OCI-LY7 (cell line): ENCODE results near the gene RBKS. TPM values are rescaled to one million over a fixed set of nuclear protein-coding genes. Genes with fewer than 3 reads are reported as not detected.

Source experiments
- BruUV-seq: library from RNA; stranded (reverse); fragments of 400-500 nt; replicated peaks from 2 replicates; lab custom pipeline; 2021; lab: Mats Ljungman, UMichigan
- CTCF ChIA-PET: fragments of 300-600 bp; sonication (Branson Sonifier 250); formaldehyde crosslinking; loops from one replicate; lab custom pipeline; 2022; ENCODE audit warnings: antibody characterized with exemption; ENCODE audit not compliant: unreplicated experiment; lab: Charles Lee
- POLR2A ChIA-PET: fragments of 300-600 bp; sonication (Branson Sonifier 250); formaldehyde crosslinking; loops from one replicate; lab custom pipeline; 2022; ENCODE audit warnings: antibody characterized with exemption; lab: Charles Lee
- DNase-seq: peaks from one replicate; pipeline ENCODE4 v3.0.0-alpha.2; 2015; ENCODE audit warnings: low spot score
- H2AFZ ChIP-seq: fragments of 200-600 bp; sonication (generic), shearing (Covaris generic); 2 replicates; pipeline ENCODE4 v1.6.1; 2014; ENCODE audit warnings: mild to moderate bottlenecking, antibody characterized with exemption, low read length, moderate library complexity
- H3K27ac ChIP-seq: fragments of 200-600 bp; sonication (generic); 2 replicates; pipeline ENCODE4 v1.5.1; 2014; ENCODE audit warnings: mixed run types, low read depth, mild to moderate bottlenecking, moderate library complexity, low read length, inconsistent platforms; ENCODE audit not compliant: poor library complexity, severe bottlenecking
- H3K36me3 ChIP-seq: fragments of 200-600 bp; sonication (generic); 2 replicates; pipeline ENCODE4 v1.6.1; 2014; ENCODE audit warnings: mild to moderate bottlenecking, antibody characterized with exemption, low read length, moderate library complexity, mixed read lengths; ENCODE audit not compliant: insufficient read depth
- H3K4me1 ChIP-seq: fragments of 200-600 bp; sonication (generic); 2 replicates; pipeline ENCODE4 v1.5.1; 2014; ENCODE audit warnings: mild to moderate bottlenecking, low read length; ENCODE audit not compliant: insufficient read depth, poor library complexity, severe bottlenecking
- H3K4me2 ChIP-seq: fragments of 200-600 bp; sonication (generic); 2 replicates; pipeline ENCODE4 v1.6.1; 2014; ENCODE audit warnings: mild to moderate bottlenecking, low read length
- H3K4me3 ChIP-seq: fragments of 200-600 bp; sonication (generic); 2 replicates; pipeline ENCODE4 v1.5.1; 2014; ENCODE audit warnings: mild to moderate bottlenecking, low read depth, low read length; ENCODE audit not compliant: poor library complexity, severe bottlenecking
- H3K79me2 ChIP-seq: fragments of 200-600 bp; sonication (generic); 2 replicates; pipeline ENCODE4 v1.6.1; 2016; ENCODE audit warnings: low read depth, mild to moderate bottlenecking, low read length, moderate library complexity, mixed read lengths; ENCODE audit not compliant: insufficient read depth
- H3K9me2 ChIP-seq: fragments of 200-600 bp; sonication (generic); 2 replicates; pipeline ENCODE4 v1.6.1; 2016; ENCODE audit warnings: mild to moderate bottlenecking, low read length, mixed read lengths; ENCODE audit not compliant: insufficient read depth
- H3K9me3 ChIP-seq: fragments of 200-600 bp; sonication (generic); 2 replicates; pipeline ENCODE4 v1.6.1; 2014; ENCODE audit warnings: mild to moderate bottlenecking, mixed run types, low read length, mixed read lengths
- H4K20me1 ChIP-seq: fragments of 200-600 bp; sonication (generic); 2 replicates; pipeline ENCODE4 v1.6.1; 2014; ENCODE audit warnings: mild to moderate bottlenecking, antibody characterized with exemption, low read length, moderate library complexity, mixed read lengths; ENCODE audit not compliant: insufficient read depth
- EZH2phosphoT487 ChIP-seq: fragments of 200-600 bp; sonication (generic); IDR thresholded peaks from 2 replicates; pipeline ENCODE4 v1.6.1; 2018; ENCODE audit warnings: low read depth, borderline replicate concordance, mild to moderate bottlenecking, mixed run types, antibody characterized with exemption, low read length, moderate library complexity, mixed read lengths
- intact Hi-C: fragments of 100-400 bp; cut with micrococcal nuclease; formaldehyde crosslinking; loops from one replicate; pipeline ENCODE4 v1.10.0; 2022; ENCODE audit not compliant: unreplicated experiment
- total RNA-seq, 2 experiments: library from RNA; depleted of rRNA in 1 of 2; stranded (reverse); fragments of >200 nt in 1 of 2; shearing (Covaris generic) in 1 of 2; gene quantifications; 2 replicates each; pipeline ENCODE4 v1.2.3, GENCODE V29; 2014 to 2022
- TF ChIP-seq, protein P1 (sequence below): fragments of 200-600 bp; sonication (generic); conservative IDR thresholded peaks from 2 replicates; pipeline ENCODE4 v1.5.1; 2014; ENCODE audit warnings: mild to moderate bottlenecking, antibody characterized with exemption, low read length, moderate library complexity, mixed read lengths

Gene RBKS
- total RNA-seq, 2 experiments from 2014 or later: 1.1 TPM

GRCh38 chr2:27830656-27831055, 59.5 kb downstream of the RBKS start:
- no TSS peak for BruUV-seq
- no peaks in the 10 kb centered on the region for H3K79me2 ChIP-seq
- H3K9me3 ChIP-seq: no peaks in the 10 kb centered on the region
- no peak for TF ChIP-seq EZH2phosphoT487
- TF ChIP-seq, protein P1, sequence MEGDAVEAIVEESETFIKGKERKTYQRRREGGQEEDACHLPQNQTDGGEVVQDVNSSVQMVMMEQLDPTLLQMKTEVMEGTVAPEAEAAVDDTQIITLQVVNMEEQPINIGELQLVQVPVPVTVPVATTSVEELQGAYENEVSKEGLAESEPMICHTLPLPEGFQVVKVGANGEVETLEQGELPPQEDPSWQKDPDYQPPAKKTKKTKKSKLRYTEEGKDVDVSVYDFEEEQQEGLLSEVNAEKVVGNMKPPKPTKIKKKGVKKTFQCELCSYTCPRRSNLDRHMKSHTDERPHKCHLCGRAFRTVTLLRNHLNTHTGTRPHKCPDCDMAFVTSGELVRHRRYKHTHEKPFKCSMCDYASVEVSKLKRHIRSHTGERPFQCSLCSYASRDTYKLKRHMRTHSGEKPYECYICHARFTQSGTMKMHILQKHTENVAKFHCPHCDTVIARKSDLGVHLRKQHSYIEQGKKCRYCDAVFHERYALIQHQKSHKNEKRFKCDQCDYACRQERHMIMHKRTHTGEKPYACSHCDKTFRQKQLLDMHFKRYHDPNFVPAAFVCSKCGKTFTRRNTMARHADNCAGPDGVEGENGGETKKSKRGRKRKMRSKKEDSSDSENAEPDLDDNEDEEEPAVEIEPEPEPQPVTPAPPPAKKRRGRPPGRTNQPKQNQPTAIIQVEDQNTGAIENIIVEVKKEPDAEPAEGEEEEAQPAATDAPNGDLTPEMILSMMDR: no peak
- H3K4me2 ChIP-seq: no peak overlapping the region
- ChIA-PET POLR2A (interaction anchor here (0.7 to 1.1 kb wide), 2 partner anchors 22 to 37 kb away, joined by 3 read pairs; no protein-coding TSS in a partner anchor), CTCF (no interaction called here)
- H3K4me1 ChIP-seq: no peaks in the 10 kb centered on the region
- intact Hi-C loops: no loop called here
- H2AFZ ChIP-seq: no peak overlapping the region
- no peak for DNase-seq
- H3K9me2 ChIP-seq: no peaks in the 10 kb centered on the region
- H4K20me1 ChIP-seq: no peaks in the 10 kb centered on the region
- no peak overlapping the region for H3K4me3 ChIP-seq
- no peaks in the 10 kb centered on the region for H3K36me3 ChIP-seq
- H3K27ac ChIP-seq: no peak overlapping the region

DNA sequence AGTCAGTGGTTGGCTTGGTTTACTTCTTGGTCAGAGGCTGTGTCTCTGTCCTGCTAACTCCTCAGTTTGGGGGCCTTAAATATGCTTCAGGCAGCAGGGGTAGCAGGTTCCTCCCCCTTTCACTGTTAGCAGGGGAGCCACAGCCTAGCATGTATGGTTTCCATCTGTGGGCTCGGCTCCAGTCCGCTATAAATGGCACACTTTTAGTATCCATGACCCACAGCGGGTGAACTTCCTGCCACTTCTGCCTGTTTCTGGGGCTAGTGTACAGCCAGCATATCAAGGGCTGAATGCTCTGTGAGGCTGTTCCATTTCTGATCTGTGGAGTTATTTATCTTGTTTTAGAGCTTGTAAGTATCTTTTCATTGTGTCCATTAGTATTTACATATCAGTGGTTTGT, 60.4 kb downstream of the RBKS start:
- H2AFZ ChIP-seq: no peak overlapping the region
- H3K79me2 ChIP-seq: no peaks in the 10 kb centered on the region
- H3K4me1 ChIP-seq: no peaks in the 10 kb centered on the region
- TF ChIP-seq, protein P1: no peak
- TF ChIP-seq EZH2phosphoT487: no peak
- H3K9me3 ChIP-seq: no peaks in the 10 kb centered on the region
- H3K36me3 ChIP-seq: no peaks in the 10 kb centered on the region
- H3K4me3 ChIP-seq: no peak overlapping the region
- H3K4me2 ChIP-seq: no peak overlapping the region
- no peaks in the 10 kb centered on the region for H3K9me2 ChIP-seq
- H4K20me1 ChIP-seq: no peaks in the 10 kb centered on the region
- intact Hi-C loops: no loop called here
- CTCF ChIA-PET: no interaction called here
- no peak for DNase-seq
- BruUV-seq: no TSS peak
- POLR2A ChIA-PET: interaction anchor here (0.7 kb wide), 1 partner anchor 21 kb away, joined by 3 read pairs; no protein-coding TSS in a partner anchor
- H3K27ac ChIP-seq: no peak overlapping the region

DNA sequence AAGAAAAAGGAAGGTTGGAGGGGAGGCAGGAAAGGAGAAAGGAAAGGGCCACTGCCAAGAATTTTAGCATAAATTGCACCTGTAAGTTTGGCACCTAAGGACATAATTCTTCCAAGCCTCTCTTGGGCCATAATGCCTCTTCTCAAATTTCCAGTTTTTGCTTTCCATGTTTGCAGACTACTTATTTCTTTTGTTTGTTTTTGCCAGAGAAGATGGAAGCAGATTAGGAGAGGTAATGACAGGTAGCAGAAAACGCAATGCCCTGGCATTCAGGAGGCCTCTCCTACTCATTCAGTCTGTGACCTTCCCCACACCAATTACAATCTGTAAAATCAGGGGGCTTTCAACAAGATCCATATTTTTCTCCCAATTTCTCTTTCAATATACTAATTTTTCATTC, 61.9 kb downstream of the RBKS start:
- H3K4me2 ChIP-seq: no peak overlapping the region
- no peaks in the 10 kb centered on the region for H4K20me1 ChIP-seq
- TF ChIP-seq EZH2phosphoT487: no peak
- TF ChIP-seq, protein P1: no peak
- no peaks in the 10 kb centered on the region for H3K36me3 ChIP-seq
- no peak for DNase-seq
- no peak overlapping the region for H3K27ac ChIP-seq
- no peak overlapping the region for H2AFZ ChIP-seq
- BruUV-seq: no TSS peak
- H3K4me3 ChIP-seq: no peak overlapping the region
- intact Hi-C loops: no loop called here
- ChIA-PET POLR2A (no interaction called here), CTCF (no interaction called here)
- no peaks in the 10 kb centered on the region for H3K9me2 ChIP-seq
- H3K9me3 ChIP-seq: peaks cover 7% of the 10 kb centered on the region
- no peaks in the 10 kb centered on the region for H3K79me2 ChIP-seq
- H3K4me1 ChIP-seq: no peaks in the 10 kb centered on the region
